GM23338 (cell line): ENCODE data around the gene DCAKD. TPM values are rescaled to one million over a fixed set of nuclear protein-coding genes. Genes with fewer than 3 reads are reported as not detected.

Experiments used
- ATAC-seq: fragments of 200-7000 bp; cut with Tn5 transposase; 3 replicates; pipeline ENCODE4 v1.9.1; 2020
- DNase-seq: peaks from one replicate; pipeline ENCODE4 v3.0.0-alpha.2; 2015; ENCODE audit warnings: low spot score
- H2AFZ ChIP-seq: fragments of 200-600 bp; sonication (generic); 2 replicates; pipeline ENCODE4 v1.8.0; 2016; ENCODE audit warnings: antibody characterized with exemption, mild to moderate bottlenecking, moderate library complexity
- H3F3A ChIP-seq: fragments of 200-600 bp; sonication (generic); replicated peaks from 2 replicates; pipeline ENCODE4 v1.8.0; 2017; ENCODE audit warnings: antibody characterized with exemption, mixed run types, low read depth
- H3K27ac ChIP-seq: fragments of 200-600 bp; sonication (generic); 2 replicates; pipeline ENCODE4 v1.6.1; 2016; ENCODE audit warnings: low read depth
- H3K27me3 ChIP-seq: fragments of 200-600 bp; sonication (generic); 2 replicates; pipeline ENCODE4 v1.8.0; 2016; ENCODE audit warnings: mild to moderate bottlenecking, mixed run types, moderate library complexity; ENCODE audit not compliant: insufficient read depth
- H3K36me3 ChIP-seq: fragments of 200-600 bp; sonication (generic); 2 replicates; pipeline ENCODE4 v1.8.0; 2016; ENCODE audit warnings: mild to moderate bottlenecking; ENCODE audit not compliant: insufficient read depth
- H3K4me1 ChIP-seq: fragments of 200-600 bp; sonication (generic); 2 replicates; pipeline ENCODE4 v1.8.0; 2016; ENCODE audit warnings: mild to moderate bottlenecking, moderate library complexity; ENCODE audit not compliant: insufficient read depth
- H3K4me2 ChIP-seq: fragments of 200-600 bp; sonication (generic); 2 replicates; pipeline ENCODE4 v1.7.1; 2017; ENCODE audit warnings: mixed run types
- H3K4me3 ChIP-seq: fragments of 200-600 bp; sonication (generic); 2 replicates; pipeline ENCODE4 v1.6.1; 2016; ENCODE audit warnings: mixed run types
- H3K79me2 ChIP-seq: fragments of 200-600 bp; sonication (generic); replicated peaks from 2 replicates; pipeline ENCODE4 v1.8.0; 2017; ENCODE audit warnings: mild to moderate bottlenecking; ENCODE audit not compliant: insufficient read depth
- H3K9me2 ChIP-seq: fragments of 200-600 bp; sonication (generic); 2 replicates; pipeline ENCODE4 v1.8.0; 2017; ENCODE audit not compliant: insufficient read depth
- H4K20me1 ChIP-seq: fragments of 200-600 bp; sonication (generic); replicated peaks from 2 replicates; pipeline ENCODE4 v1.8.0; 2017; ENCODE audit warnings: mild to moderate bottlenecking; ENCODE audit not compliant: insufficient read depth
- H3K27ac Mint-ChIP-seq: 2 replicates; pipeline ENCODE4 v1.8.0; 2020; ENCODE audit warnings: inconsistent platforms, mild to moderate bottlenecking, moderate library complexity, mixed read lengths
- H3K27me3 Mint-ChIP-seq: 3 replicates; pipeline ENCODE4 v1.8.0; 2022; ENCODE audit warnings: low read depth, mild to moderate bottlenecking, moderate library complexity, mixed read lengths, inconsistent platforms; ENCODE audit not compliant: insufficient read depth, poor library complexity
- H3K36me3 Mint-ChIP-seq: 3 replicates; pipeline ENCODE4 v1.8.0; 2021; ENCODE audit warnings: low read depth, mild to moderate bottlenecking, inconsistent platforms, moderate library complexity, mixed read lengths
- H3K4me1 Mint-ChIP-seq: 3 replicates; pipeline ENCODE4 v1.8.0; 2020; ENCODE audit warnings: mild to moderate bottlenecking, inconsistent platforms, mixed read lengths
- H3K4me3 Mint-ChIP-seq: 3 replicates; pipeline ENCODE4 v1.8.0; 2021; ENCODE audit warnings: moderate library complexity, mild to moderate bottlenecking, inconsistent platforms, mixed read lengths
- H3K9me3 Mint-ChIP-seq: 3 replicates; pipeline ENCODE4 v1.8.0; 2020; ENCODE audit warnings: moderate library complexity, mild to moderate bottlenecking, inconsistent platforms, mixed read lengths
- CREB1 ChIP-seq: fragments of 250-450 bp; sonication (Bioruptor Pico); IDR thresholded peaks from 2 replicates; pipeline ENCODE4 v1.5.0; 2020; ENCODE audit warnings: low read depth, mild to moderate bottlenecking, moderate library complexity
- ETS1 ChIP-seq: IDR thresholded peaks from 2 replicates; pipeline ENCODE4 v1.6.1; 2016; ENCODE audit warnings: antibody characterized with exemption
- NANOG ChIP-seq: IDR thresholded peaks from 2 replicates; pipeline ENCODE4 v1.6.1; 2016; ENCODE audit warnings: antibody characterized with exemption, borderline replicate concordance
- REST ChIP-seq: IDR thresholded peaks from one replicate; pipeline ENCODE4 v1.6.1; 2018; ENCODE audit warnings: antibody characterized with exemption; ENCODE audit not compliant: unreplicated experiment
- STAT1 ChIP-seq: IDR thresholded peaks from one replicate; pipeline ENCODE4 v1.6.1; 2016; ENCODE audit warnings: antibody characterized with exemption; ENCODE audit not compliant: unreplicated experiment
- ZNF114 ChIP-seq: fragments of 250-450 bp; sonication (Bioruptor Pico); IDR thresholded peaks from 2 replicates; pipeline ENCODE4 v1.5.0; 2020; ENCODE audit warnings: mild to moderate bottlenecking, moderate library complexity
- ZNF462 ChIP-seq: fragments of 250-450 bp; sonication (Bioruptor Pico); IDR thresholded peaks from 2 replicates; pipeline ENCODE4 v1.5.0; 2020; ENCODE audit warnings: mild to moderate bottlenecking, moderate library complexity
- polyA plus RNA-seq: library from polyadenylated mRNA; unstranded; fragments of >200 nt; fragmentation: Nextera tagmentation; extraction: Ambion mirVana; gene quantifications from 2 replicates; pipeline ENCODE4 v1.2.1, GENCODE V29; 2016
- total RNA-seq: library from RNA; depleted of rRNA; stranded (reverse); fragments of >200 nt; shearing (Covaris generic); gene quantifications from 2 replicates; pipeline ENCODE4 v1.2.3, GENCODE V29; 2014

Gene DCAKD
- total and polyA plus RNA-seq, 2 experiments from 2014 or later, result 23.7 to 57.2 TPM

- TF ChIP-seq ZNF462 (CRISPR knock-in tag), result no peak
Observed at GRCh38 chr17:45016823-45017222, 34.6 kb downstream of the DCAKD start (continued).

- no peak overlapping the region for H3K4me3 ChIP-seq
- Mint-ChIP-seq H3K4me1 (peaks cover 34% of the 10 kb centered on the region), H3K36me3 (no peaks in the 10 kb centered on the region; the same call in 2 of the 3 replicates), H3K27me3 (peaks cover 43% of the 10 kb centered on the region), H3K27ac (no peak overlapping the region), H3K9me3 (no peaks in the 10 kb centered on the region), H3K4me3 (no peak overlapping the region)
- H3K79me2 ChIP-seq, result no peaks in the 10 kb centered on the region
- DNase-seq (no peak), ATAC-seq (no peak)
- H3K4me1 ChIP-seq, result peaks cover 21% of the 10 kb centered on the region
- H3K36me3 ChIP-seq, result no peaks in the 10 kb centered on the region
- H3F3A ChIP-seq, result peaks cover 7% of the 10 kb centered on the region; the same call in 1 of the 2 replicates
- H3K9me2 ChIP-seq, result no peaks in the 10 kb centered on the region
- H4K20me1 ChIP-seq, result no peaks in the 10 kb centered on the region; the same call in 1 of the 2 replicates
- no peak overlapping the region for H3K27ac ChIP-seq
- no peak overlapping the region for H3K4me2 ChIP-seq
- H3K27me3 ChIP-seq, result peaks cover 43% of the 10 kb centered on the region
- H2AFZ ChIP-seq, result no peak overlapping the region
- TF ChIP-seq CREB1 (no peak), NANOG (no peak), ETS1 (no peak), REST (no peak), ZNF114 (CRISPR knock-in tag) (no peak), STAT1 (no peak)
Observed at GRCh38 chr17:45016237-45016636, 35.2 kb downstream of the DCAKD start.
